ENCODE data around the gene CENPB.

GRCh38 chr20:3800878-3801260, 14.3 kb upstream of the CENPB start:
- TF ChIP-seq CTCF (conservative IDR thresholded peaks at IDR 0.05; ENCODE audit: low read depth, low read length) (no peak), EZH2 (IDR thresholded peaks at IDR 0.05; ENCODE audit: borderline replicate concordance, low read depth, low read length, poor library complexity, severe bottlenecking) (no peak)
